HG02623 (cell line): Measurements from ENCODE around the gene CACNA2D4.

Experiments used
- ATAC-seq: cut with Tn5 transposase; IDR thresholded peaks from one replicate; pipeline ENCODE4 v1.9.1; 2021; ENCODE audit warnings: moderate library complexity; ENCODE audit not compliant: unreplicated experiment

The CACNA2D4 gene

DNA sequence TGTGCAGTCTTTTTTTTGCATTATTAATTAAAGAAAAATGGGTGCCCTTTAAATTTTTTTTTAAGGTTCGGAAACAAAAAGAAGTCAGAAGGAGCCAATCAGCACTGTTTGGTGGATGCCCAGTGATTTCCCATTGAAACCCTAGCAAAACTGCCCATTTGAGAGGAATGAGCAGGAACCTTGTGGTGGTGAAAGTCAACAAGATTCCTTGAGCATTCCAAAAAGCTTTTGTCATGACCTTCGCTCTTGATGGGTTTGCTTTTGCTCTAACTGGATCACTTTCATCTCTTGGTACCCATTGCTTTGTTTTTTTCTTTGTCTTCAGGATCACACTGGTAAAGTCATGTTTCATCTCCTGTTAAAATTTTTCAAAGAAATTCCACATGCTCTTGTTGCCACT is 173.5 kb downstream of the CACNA2D4 start:
- ATAC-seq, result no peak
